ENCODE data around the gene GNG12. TPM values are rescaled to one million over a fixed set of nuclear protein-coding genes. Genes with fewer than 3 reads are reported as not detected.

GNG12 gene
- total RNA-seq, 2 donors from 2014 or later: 29.1 to 45.4 TPM

DNA sequence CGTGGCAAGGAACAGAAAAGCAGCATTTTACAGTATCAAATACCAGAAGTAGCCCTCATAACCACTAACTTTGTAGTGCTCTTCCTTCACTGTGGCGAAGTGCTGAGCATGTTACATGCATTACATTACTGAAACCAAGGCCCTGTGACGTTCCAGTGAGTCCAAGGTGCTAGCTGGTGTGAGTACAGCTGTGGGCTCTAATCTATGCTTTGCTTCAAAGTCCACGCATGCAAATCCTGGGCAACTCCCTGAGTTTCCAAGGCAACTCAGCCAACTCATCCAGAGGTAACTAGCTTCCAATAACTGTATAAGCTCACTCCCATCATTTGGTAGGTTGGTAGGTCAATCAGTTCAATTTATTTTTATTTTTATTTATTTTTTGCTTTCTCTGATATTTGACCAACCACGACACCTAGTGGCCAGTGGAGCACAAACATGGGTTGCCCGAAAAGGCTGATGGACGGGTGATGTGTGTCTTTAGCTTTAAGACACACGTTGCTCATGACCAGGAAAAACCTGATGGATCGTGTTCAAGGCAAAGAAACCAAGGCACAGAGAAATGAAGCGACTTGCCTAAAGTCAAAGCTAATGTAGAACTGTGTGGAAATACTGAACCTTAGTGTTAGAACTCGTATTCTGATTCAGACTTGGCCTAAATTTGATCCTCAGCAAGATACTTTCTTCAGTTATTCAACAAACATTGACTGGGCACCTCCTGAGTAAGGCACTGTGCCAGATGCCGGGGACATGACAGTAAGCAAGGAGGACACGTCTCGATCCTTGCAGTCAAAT is 73.0 kb downstream of the GNG12 start:
- Histone ChIP-seq H3K4me1 (peaks cover 0 to 18% of the 10 kb centered on the region in 2 donors), H3K27ac (no peak overlapping the region), H3K4me3 (no peak overlapping the region), H3K36me3 (no peaks in the 10 kb centered on the region), H3K9me3 (no peaks in the 10 kb centered on the region), H3K27me3 (no peaks in the 10 kb centered on the region)
- TF ChIP-seq, protein P1, sequence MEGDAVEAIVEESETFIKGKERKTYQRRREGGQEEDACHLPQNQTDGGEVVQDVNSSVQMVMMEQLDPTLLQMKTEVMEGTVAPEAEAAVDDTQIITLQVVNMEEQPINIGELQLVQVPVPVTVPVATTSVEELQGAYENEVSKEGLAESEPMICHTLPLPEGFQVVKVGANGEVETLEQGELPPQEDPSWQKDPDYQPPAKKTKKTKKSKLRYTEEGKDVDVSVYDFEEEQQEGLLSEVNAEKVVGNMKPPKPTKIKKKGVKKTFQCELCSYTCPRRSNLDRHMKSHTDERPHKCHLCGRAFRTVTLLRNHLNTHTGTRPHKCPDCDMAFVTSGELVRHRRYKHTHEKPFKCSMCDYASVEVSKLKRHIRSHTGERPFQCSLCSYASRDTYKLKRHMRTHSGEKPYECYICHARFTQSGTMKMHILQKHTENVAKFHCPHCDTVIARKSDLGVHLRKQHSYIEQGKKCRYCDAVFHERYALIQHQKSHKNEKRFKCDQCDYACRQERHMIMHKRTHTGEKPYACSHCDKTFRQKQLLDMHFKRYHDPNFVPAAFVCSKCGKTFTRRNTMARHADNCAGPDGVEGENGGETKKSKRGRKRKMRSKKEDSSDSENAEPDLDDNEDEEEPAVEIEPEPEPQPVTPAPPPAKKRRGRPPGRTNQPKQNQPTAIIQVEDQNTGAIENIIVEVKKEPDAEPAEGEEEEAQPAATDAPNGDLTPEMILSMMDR (IDR thresholded peaks at IDR 0.05): peak; percentile 82 to 90
- no peak for DNase-seq (ENCODE audit: low spot score)

DNA sequence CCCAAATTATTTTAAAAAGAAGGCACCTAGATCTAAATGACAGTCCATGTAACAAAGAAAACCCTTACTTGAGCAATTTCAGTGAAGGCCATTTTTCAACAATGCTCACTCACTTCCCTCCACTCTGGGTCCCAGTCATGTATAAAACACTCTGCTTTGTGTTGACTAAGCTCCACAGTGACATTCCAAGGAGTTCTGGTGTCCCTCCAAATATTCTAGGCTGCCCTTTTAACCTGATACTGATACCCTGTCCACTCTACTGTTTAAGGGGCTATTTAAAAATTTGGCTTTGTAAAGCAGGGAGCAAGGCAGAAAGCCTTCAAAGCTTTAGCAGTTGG is 73.6 kb downstream of the GNG12 start:
- Histone ChIP-seq H3K27ac (no peak overlapping the region), H3K4me3 (no peak overlapping the region), H3K36me3 (no peaks in the 10 kb centered on the region), H3K4me1 (peaks cover 0 to 18% of the 10 kb centered on the region in 2 donors), H3K9me3 (no peaks in the 10 kb centered on the region), H3K27me3 (no peaks in the 10 kb centered on the region)
- TF ChIP-seq, protein P1 (IDR thresholded peaks at IDR 0.05): no peak
- DNase-seq (ENCODE audit: low spot score): no peak

DNA sequence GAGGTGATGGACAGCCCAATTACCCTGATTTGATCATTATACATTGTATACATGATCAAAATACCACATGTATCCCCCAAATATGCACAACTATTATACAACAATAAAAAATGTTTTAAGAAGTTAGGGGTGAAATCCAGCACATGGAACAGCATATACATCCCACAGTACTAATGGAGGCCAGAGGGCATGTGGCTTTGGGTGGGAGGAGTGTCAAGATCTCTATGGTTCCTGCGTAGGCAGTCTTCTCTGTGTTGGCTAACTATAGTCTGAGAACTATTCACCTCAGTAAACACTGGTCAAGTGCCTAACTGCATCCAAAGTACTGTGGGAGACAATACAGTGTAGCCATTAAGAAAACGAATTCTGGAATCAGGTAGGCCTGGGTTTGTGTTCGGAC is 74.2 kb downstream of the GNG12 start:
- no peak overlapping the region for H3K27ac ChIP-seq
- no peaks in the 10 kb centered on the region for H3K9me3 ChIP-seq
- H3K36me3 ChIP-seq: no peaks in the 10 kb centered on the region
- DNase-seq (ENCODE audit: low spot score): no peak
- no peaks in the 10 kb centered on the region for H3K27me3 ChIP-seq
- peaks cover 0 to 18% of the 10 kb centered on the region in 2 donors for H3K4me1 ChIP-seq
- TF ChIP-seq, protein P1 (IDR thresholded peaks at IDR 0.05): no peak
- H3K4me3 ChIP-seq: no peak overlapping the region

DNA sequence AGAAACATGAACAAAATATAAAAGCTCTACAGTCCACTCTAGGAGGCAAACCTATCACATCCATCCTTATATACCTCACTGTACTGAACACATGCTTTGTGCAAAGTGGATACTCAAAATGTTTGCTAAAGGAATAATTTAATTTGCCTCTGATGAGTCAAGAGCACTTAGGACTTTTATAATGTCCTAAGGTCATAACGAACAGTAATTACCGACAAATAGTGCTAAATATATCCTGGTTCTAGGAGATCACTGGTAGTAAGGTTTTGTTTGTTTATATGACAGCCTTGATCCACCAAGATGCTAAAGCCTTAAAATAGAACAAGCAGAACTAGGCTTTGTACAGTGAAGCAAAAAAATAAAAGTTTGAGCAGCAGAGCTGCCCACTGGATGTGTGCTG is 77.6 kb downstream of the GNG12 start:
- Histone ChIP-seq H3K27me3 (no peaks in the 10 kb centered on the region), H3K9me3 (no peaks in the 10 kb centered on the region)

DNA sequence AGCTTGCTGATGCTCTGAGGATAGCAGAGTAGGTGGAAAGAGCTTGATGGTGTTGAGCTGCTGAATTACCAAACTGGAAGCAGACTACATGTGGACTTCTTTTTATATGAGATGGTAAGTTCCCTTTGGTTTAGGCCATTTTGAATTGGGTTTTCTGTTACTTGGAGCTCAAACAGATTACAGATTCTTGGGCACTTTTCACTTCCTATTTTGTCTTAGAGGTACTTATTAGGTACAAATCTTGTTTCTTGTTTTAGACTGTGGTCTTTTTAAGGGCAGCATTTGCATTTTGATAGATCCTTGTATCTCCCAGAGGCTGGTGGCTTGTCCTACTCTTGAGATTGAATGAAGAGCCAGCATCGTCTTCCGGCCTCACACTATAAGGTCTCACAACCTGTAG is 78.1 kb downstream of the GNG12 start:
- no peak for DNase-seq (ENCODE audit: low spot score)
- no peaks in the 10 kb centered on the region for H3K36me3 ChIP-seq
- no peak overlapping the region for H3K4me3 ChIP-seq
- H3K9me3 ChIP-seq: no peaks in the 10 kb centered on the region
- peaks cover 0 to 16% of the 10 kb centered on the region in 2 donors for H3K4me1 ChIP-seq
- no peaks in the 10 kb centered on the region for H3K27me3 ChIP-seq
- no peak overlapping the region for H3K27ac ChIP-seq
- TF ChIP-seq, protein P1 (IDR thresholded peaks at IDR 0.05): no peak

More for the DNA sequence above, 77.6 kb downstream of the GNG12 start:
- DNase-seq (ENCODE audit: low spot score): no peak
- H3K4me1 ChIP-seq: peaks cover 0 to 17% of the 10 kb centered on the region in 2 donors
- H3K27ac ChIP-seq: no peak overlapping the region
- TF ChIP-seq, protein P1 (IDR thresholded peaks at IDR 0.05): no peak
- no peak overlapping the region for H3K4me3 ChIP-seq
- H3K36me3 ChIP-seq: no peaks in the 10 kb centered on the region

DNA sequence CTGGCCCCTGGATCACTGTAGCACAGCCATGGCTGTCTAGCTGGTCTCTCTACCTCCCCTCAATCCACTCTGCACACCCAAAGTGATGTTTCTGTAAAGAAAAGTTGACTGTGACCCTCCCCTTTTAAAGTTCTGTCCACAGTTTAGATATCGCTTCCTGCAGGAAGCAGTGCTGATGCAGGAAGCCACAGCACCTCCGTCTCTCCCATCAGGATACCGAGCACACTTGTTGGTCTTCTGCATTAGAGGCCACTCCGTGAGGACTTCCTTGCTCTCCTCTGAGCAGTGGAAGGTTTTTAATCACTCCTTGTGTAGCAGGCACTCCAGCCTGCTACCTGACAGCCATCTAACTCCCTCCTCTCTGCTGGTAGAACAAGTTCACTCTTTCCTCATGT is 78.7 kb downstream of the GNG12 start:
- TF ChIP-seq, protein P1 (IDR thresholded peaks at IDR 0.05): no peak
- Histone ChIP-seq H3K4me3 (no peak overlapping the region), H3K27me3 (no peaks in the 10 kb centered on the region), H3K4me1 (peaks cover 0 to 16% of the 10 kb centered on the region in 2 donors), H3K9me3 (no peaks in the 10 kb centered on the region), H3K27ac (no peak overlapping the region), H3K36me3 (no peaks in the 10 kb centered on the region)
- DNase-seq (ENCODE audit: low spot score): no peak

All from right atrium auricular region (tissue), 2 donors.